Body of pancreas (tissue), 4 donors: ENCODE measurements around the gene ADGRF1.

Experiments
- CTCF ChIP-seq, 7 experiments: fragments of 450-650 bp in 4 of 7; fragments of 200-600 bp in 3 of 7; sonication (generic) in 3 of 7; IDR thresholded peaks; one replicate each; pipeline ENCODE4 v1.5.1; 2016 to 2019; ENCODE audit warnings: antibody characterized with exemption in 7 of 7
- POLR2A ChIP-seq, 3 donors: fragments of 450-650 bp; IDR thresholded peaks; one replicate each; pipeline ENCODE4 v1.6.1; 2016; ENCODE audit warnings: antibody characterized with exemption in 3 of 3, mild to moderate bottlenecking in 2 of 3

DNA sequence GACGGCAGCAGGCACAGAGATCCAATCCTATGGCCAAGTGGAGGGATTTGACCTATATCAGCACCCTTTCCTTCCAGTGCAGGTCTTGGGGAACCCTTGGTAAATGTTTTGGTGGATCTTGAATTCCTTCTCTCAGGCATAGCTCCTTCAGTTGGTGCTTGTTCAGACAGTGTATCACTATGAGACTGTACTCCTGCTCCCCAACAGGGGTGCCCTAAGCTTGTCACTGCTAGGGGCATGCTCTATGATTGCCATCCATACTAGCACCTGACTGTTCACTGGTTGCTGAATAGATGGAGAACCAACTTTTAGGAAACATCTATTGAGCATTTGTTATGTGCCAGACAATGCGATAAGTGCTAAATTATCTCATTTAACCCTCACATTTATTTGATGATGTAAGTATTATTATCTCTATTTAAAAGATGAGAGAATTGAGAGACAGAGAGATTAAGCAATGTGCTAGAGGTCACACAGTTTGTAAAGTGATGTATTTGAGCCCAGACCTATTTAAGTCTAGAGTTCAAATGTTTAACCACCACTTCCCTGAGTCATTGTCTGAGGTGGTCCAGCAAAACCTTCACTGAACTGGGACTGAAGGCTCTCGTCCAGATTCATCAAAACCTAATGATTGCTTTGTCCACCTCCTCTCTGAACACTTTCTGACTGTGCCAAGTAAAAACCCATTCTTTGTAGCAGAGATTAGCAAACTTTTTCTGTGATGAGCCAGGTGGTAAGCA, 34.3 kb downstream of the ADGRF1 start:
- no peak for TF ChIP-seq CTCF (IDR thresholded peaks at IDR 0.05)
- no peak for TF ChIP-seq POLR2A (IDR thresholded peaks at IDR 0.05)
